Hepatocyte (in vitro differentiated cells): Measurements from ENCODE around the gene SMKR1.

Source experiments
- CTCF ChIP-seq: fragments of 200-600 bp; sonication (generic); IDR thresholded peaks from 2 replicates; pipeline ENCODE4 v1.5.1; 2016; ENCODE audit warnings: antibody characterized with exemption, mild to moderate bottlenecking; ENCODE audit not compliant: poor library complexity
- EZH2 ChIP-seq: fragments of 200-600 bp; sonication (generic); IDR thresholded peaks from 2 replicates; pipeline ENCODE4 v1.6.1; 2016; ENCODE audit warnings: antibody characterized with exemption, mild to moderate bottlenecking, borderline replicate concordance
- EZH2phosphoT487 ChIP-seq: fragments of 200-600 bp; sonication (generic); IDR thresholded peaks from one replicate; pipeline ENCODE4 v1.6.1; 2018; ENCODE audit warnings: antibody characterized with exemption, mild to moderate bottlenecking, low read depth, moderate library complexity; ENCODE audit not compliant: unreplicated experiment, severe bottlenecking

- TF ChIP-seq EZH2 (no peak), CTCF (no peak), EZH2phosphoT487 (no peak)
Measured at GRCh38 chr7:129531721-129532120, 29.4 kb downstream of the SMKR1 start.
